Measurements from ENCODE around the gene RRM1.
"Not testable (repeated sequence)": the region's sequence is repeated elsewhere in the genome, so short reads cannot be mapped to it uniquely, and the experiment has no call there.

Gene RRM1

GRCh38 chr11:4083198-4083597 lies 11.4 kb upstream of the RRM1 start:
- DNase-seq (ENCODE audit: low spot score) = no peak

GRCh38 chr11:4084406-4085125 lies 10.0 kb upstream of the RRM1 start:
- no peak for DNase-seq (ENCODE audit: low spot score)

GRCh38 chr11:4085575-4085974 lies 9.0 kb upstream of the RRM1 start:
- DNase-seq (ENCODE audit: low spot score) = no peak

GRCh38 chr11:4086575-4087353 lies 7.8 kb upstream of the RRM1 start:
- DNase-seq (ENCODE audit: low spot score) = no peak

GRCh38 chr11:4087551-4087950 lies 7.0 kb upstream of the RRM1 start:
- DNase-seq (ENCODE audit: low spot score) = no peak

GRCh38 chr11:4090258-4090657 lies 4.3 kb upstream of the RRM1 start:
- DNase-seq (ENCODE audit: low spot score) = no peak

- no peak for DNase-seq (ENCODE audit: low spot score)
Measured at GRCh38 chr11:4092026-4092425, 2.6 kb upstream of the RRM1 start.

GRCh38 chr11:4093519-4094347 lies 866 bp upstream of the RRM1 start:
- DNase-seq (ENCODE audit: low spot score) = no peak

- DNase-seq (ENCODE audit: low spot score) = no peak
Measured at GRCh38 chr11:4095509-4096230, 1.1 kb downstream of the RRM1 start.

- DNase-seq (ENCODE audit: low spot score) = no peak
Measured at GRCh38 chr11:4098026-4098621, 3.5 kb downstream of the RRM1 start.

- no peak for DNase-seq (ENCODE audit: low spot score)
Measured at GRCh38 chr11:4102711-4103110, 8.1 kb downstream of the RRM1 start.

- no peak for DNase-seq (ENCODE audit: low spot score)
Measured at GRCh38 chr11:4103269-4103668, 8.7 kb downstream of the RRM1 start.

GRCh38 chr11:4105916-4106315 lies 11.3 kb downstream of the RRM1 start:
- no peak for DNase-seq (ENCODE audit: low spot score)

- no peak for DNase-seq (ENCODE audit: low spot score)
Measured at GRCh38 chr11:4111834-4112233, 17.2 kb downstream of the RRM1 start.

GRCh38 chr11:4115128-4115527 lies 20.5 kb downstream of the RRM1 start:
- DNase-seq (ENCODE audit: low spot score) = no peak

- DNase-seq (ENCODE audit: low spot score) = no peak
Measured at GRCh38 chr11:4118107-4118506, 23.5 kb downstream of the RRM1 start.

- no peak for DNase-seq (ENCODE audit: low spot score)
Measured at GRCh38 chr11:4123218-4123617, 28.6 kb downstream of the RRM1 start.

GRCh38 chr11:4125141-4125540 lies 30.5 kb downstream of the RRM1 start:
- no peak for DNase-seq (ENCODE audit: low spot score)

- no peak for DNase-seq (ENCODE audit: low spot score)
Measured at GRCh38 chr11:4127357-4127756, 32.8 kb downstream of the RRM1 start.

- not testable (repeated sequence) for DNase-seq (ENCODE audit: low spot score)
Measured at GRCh38 chr11:4130219-4130618, 35.6 kb downstream of the RRM1 start.

GRCh38 chr11:4134806-4135205 lies 40.2 kb downstream of the RRM1 start:
- no peak for DNase-seq (ENCODE audit: low spot score)

GRCh38 chr11:4138497-4138896 lies 43.9 kb downstream of the RRM1 start:
- DNase-seq (ENCODE audit: low spot score) = no peak
